ENCODE measurements around the gene ZNF668. TPM values are rescaled to one million over a fixed set of nuclear protein-coding genes. Genes with fewer than 3 reads are reported as not detected.
"Not testable (repeated sequence)": the region's sequence is repeated elsewhere in the genome, so short reads cannot be mapped to it uniquely, and the experiment has no call there.

ZNF668 gene
- total RNA-seq, 1 donor from 2014 or later: 15.2 TPM

GRCh38 chr16:31023252-31023602, 50.8 kb downstream of the ZNF668 start:
- H3K27me3 Mint-ChIP-seq (ENCODE audit: low read depth): no peaks in the 10 kb centered on the region
- no peak for DNase-seq (ENCODE audit: low spot score)
- no peaks in the 10 kb centered on the region for H3K4me1 Mint-ChIP-seq (ENCODE audit: low read depth)
- H3K36me3 Mint-ChIP-seq (ENCODE audit: low read depth): no peaks in the 10 kb centered on the region
- H3K4me3 Mint-ChIP-seq (ENCODE audit: unreplicated experiment): no peak overlapping the region
- TF ChIP-seq CTCF (IDR thresholded peaks at IDR 0.05): no peak
- H3K9me3 Mint-ChIP-seq (ENCODE audit: low read depth): no peaks in the 10 kb centered on the region
- no peak overlapping the region for H3K27ac Mint-ChIP-seq (ENCODE audit: unreplicated experiment)

GRCh38 chr16:31022544-31023251, 51.3 kb downstream of the ZNF668 start:
- Mint-ChIP-seq H3K27me3 (ENCODE audit: low read depth) (no peaks in the 10 kb centered on the region), H3K36me3 (ENCODE audit: low read depth) (no peaks in the 10 kb centered on the region), H3K9me3 (ENCODE audit: low read depth) (no peaks in the 10 kb centered on the region), H3K4me1 (ENCODE audit: low read depth) (no peaks in the 10 kb centered on the region), H3K4me3 (ENCODE audit: unreplicated experiment) (no peak overlapping the region), H3K27ac (ENCODE audit: unreplicated experiment) (no peak overlapping the region)
- no peak for TF ChIP-seq CTCF (IDR thresholded peaks at IDR 0.05)
- no peak for DNase-seq (ENCODE audit: low spot score)

GRCh38 chr16:31020536-31020935, 53.5 kb downstream of the ZNF668 start:
- H3K36me3 Mint-ChIP-seq (ENCODE audit: low read depth): no peaks in the 10 kb centered on the region
- H3K4me3 Mint-ChIP-seq (ENCODE audit: unreplicated experiment): no peak overlapping the region
- H3K27ac Mint-ChIP-seq (ENCODE audit: unreplicated experiment): no peak overlapping the region
- no peak for DNase-seq (ENCODE audit: low spot score)
- H3K9me3 Mint-ChIP-seq (ENCODE audit: low read depth): no peaks in the 10 kb centered on the region
- no peaks in the 10 kb centered on the region for H3K4me1 Mint-ChIP-seq (ENCODE audit: low read depth)
- no peaks in the 10 kb centered on the region for H3K27me3 Mint-ChIP-seq (ENCODE audit: low read depth)
- TF ChIP-seq CTCF (IDR thresholded peaks at IDR 0.05): no peak

GRCh38 chr16:31017756-31018155, 56.3 kb downstream of the ZNF668 start:
- H3K36me3 Mint-ChIP-seq (ENCODE audit: low read depth); H3K27ac Mint-ChIP-seq (ENCODE audit: unreplicated experiment); H3K27me3 Mint-ChIP-seq (ENCODE audit: low read depth); DNase-seq (ENCODE audit: low spot score); H3K4me1 Mint-ChIP-seq (ENCODE audit: low read depth); H3K9me3 Mint-ChIP-seq (ENCODE audit: low read depth); H3K4me3 Mint-ChIP-seq (ENCODE audit: unreplicated experiment): not testable (repeated sequence)

- peaks cover 8% of the 10 kb centered on the region for H3K4me1 Mint-ChIP-seq (ENCODE audit: low read depth)
- no peak overlapping the region for H3K4me3 Mint-ChIP-seq (ENCODE audit: unreplicated experiment)
- H3K27me3 Mint-ChIP-seq (ENCODE audit: low read depth): peaks cover 12% of the 10 kb centered on the region
- TF ChIP-seq CTCF (IDR thresholded peaks at IDR 0.05): peak; percentile 11
- no peak overlapping the region for H3K27ac Mint-ChIP-seq (ENCODE audit: unreplicated experiment)
- H3K9me3 Mint-ChIP-seq (ENCODE audit: low read depth): no peaks in the 10 kb centered on the region
- H3K36me3 Mint-ChIP-seq (ENCODE audit: low read depth): no peaks in the 10 kb centered on the region
- DNase-seq (ENCODE audit: low spot score): no peak
Observed at GRCh38 chr16:31016018-31016417, 58.0 kb downstream of the ZNF668 start.

GRCh38 chr16:31013292-31013691, 60.7 kb downstream of the ZNF668 start:
- not testable (repeated sequence) for H3K4me3 Mint-ChIP-seq (ENCODE audit: unreplicated experiment); H3K27ac Mint-ChIP-seq (ENCODE audit: unreplicated experiment); DNase-seq (ENCODE audit: low spot score); H3K36me3 Mint-ChIP-seq (ENCODE audit: low read depth); H3K9me3 Mint-ChIP-seq (ENCODE audit: low read depth)
- peaks cover 12% of the 10 kb centered on the region for H3K27me3 Mint-ChIP-seq (ENCODE audit: low read depth)
- peaks cover 17% of the 10 kb centered on the region for H3K4me1 Mint-ChIP-seq (ENCODE audit: low read depth)

GRCh38 chr16:31011815-31012214, 62.2 kb downstream of the ZNF668 start:
- peak overlapping the region; percentile 41 for H3K27ac Mint-ChIP-seq (ENCODE audit: unreplicated experiment)
- not testable (repeated sequence) for H3K9me3 Mint-ChIP-seq (ENCODE audit: low read depth); DNase-seq (ENCODE audit: low spot score); H3K36me3 Mint-ChIP-seq (ENCODE audit: low read depth)
- H3K27me3 Mint-ChIP-seq (ENCODE audit: low read depth): peaks cover 12% of the 10 kb centered on the region
- H3K4me3 Mint-ChIP-seq (ENCODE audit: unreplicated experiment): peak overlapping the region; percentile 59
- H3K4me1 Mint-ChIP-seq (ENCODE audit: low read depth): peaks cover 17% of the 10 kb centered on the region
